ENCODE measurements around the gene SMPDL3A.
"Not testable (repeated sequence)": the region's sequence is repeated elsewhere in the genome, so short reads cannot be mapped to it uniquely, and the experiment has no call there.

The SMPDL3A gene, protein sequence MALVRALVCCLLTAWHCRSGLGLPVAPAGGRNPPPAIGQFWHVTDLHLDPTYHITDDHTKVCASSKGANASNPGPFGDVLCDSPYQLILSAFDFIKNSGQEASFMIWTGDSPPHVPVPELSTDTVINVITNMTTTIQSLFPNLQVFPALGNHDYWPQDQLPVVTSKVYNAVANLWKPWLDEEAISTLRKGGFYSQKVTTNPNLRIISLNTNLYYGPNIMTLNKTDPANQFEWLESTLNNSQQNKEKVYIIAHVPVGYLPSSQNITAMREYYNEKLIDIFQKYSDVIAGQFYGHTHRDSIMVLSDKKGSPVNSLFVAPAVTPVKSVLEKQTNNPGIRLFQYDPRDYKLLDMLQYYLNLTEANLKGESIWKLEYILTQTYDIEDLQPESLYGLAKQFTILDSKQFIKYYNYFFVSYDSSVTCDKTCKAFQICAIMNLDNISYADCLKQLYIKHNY

DNA sequence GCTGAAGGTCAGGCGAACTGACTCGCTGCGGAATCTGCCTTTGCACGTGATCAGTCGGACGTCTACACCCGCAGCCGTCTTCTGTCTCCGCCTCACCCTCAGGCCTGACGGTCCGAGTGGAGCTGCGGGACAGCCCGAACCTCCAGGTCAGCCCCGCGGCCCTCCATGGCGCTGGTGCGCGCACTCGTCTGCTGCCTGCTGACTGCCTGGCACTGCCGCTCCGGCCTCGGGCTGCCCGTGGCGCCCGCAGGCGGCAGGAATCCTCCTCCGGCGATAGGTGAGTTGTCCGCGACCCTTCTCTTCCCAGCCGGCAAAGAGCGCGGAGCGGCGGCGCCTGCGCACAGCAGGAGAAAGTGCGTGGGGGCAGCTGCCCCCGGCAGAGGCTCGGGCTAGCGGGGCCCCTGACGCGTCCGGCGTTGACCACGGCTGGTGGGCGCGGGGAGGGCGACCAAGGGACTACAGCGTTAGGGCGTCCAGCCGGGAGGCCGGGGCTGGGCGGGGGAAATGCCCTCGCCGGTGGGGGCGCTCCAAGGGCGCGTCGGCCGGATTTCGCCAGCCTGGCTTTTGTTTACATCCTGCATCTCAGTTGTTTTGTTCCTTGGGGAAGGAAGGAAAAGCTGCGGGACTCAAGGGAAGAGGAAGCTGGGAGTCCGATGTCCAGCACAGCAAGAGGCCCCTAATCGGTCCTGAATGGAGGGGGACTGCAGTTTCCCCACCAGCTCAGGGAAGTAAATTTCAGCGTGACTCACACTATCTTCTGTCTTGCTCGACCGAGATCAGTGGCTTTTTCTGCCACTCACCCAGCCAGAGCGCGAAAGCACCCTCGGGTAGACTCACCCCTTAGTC is at the start of gene SMPDL3A:
Gene SMPDL3A (plus strand): TSS at position 77 of the 846 bp plus-strand sequence. CDS start 89 bp downstream, at position 166.
- peaks cover 5% of the 10 kb centered on the region for H3K27me3 Mint-ChIP-seq
- peak within 1 kb of the TSS; percentile 89 for H3K4me3 Mint-ChIP-seq
- ATAC-seq (ENCODE audit: low read depth) (peak; percentile 73), DNase-seq (ENCODE audit: low spot score in 2 of 2) (peak; percentile 2 to 24)
- no peaks in the 10 kb centered on the region for H3K36me3 Mint-ChIP-seq
- peaks cover 14% of the 10 kb centered on the region for H3K4me1 Mint-ChIP-seq
- H3K27ac Mint-ChIP-seq = no peak within 1 kb of the TSS
- no peaks in the 10 kb centered on the region for H3K9me3 Mint-ChIP-seq

DNA sequence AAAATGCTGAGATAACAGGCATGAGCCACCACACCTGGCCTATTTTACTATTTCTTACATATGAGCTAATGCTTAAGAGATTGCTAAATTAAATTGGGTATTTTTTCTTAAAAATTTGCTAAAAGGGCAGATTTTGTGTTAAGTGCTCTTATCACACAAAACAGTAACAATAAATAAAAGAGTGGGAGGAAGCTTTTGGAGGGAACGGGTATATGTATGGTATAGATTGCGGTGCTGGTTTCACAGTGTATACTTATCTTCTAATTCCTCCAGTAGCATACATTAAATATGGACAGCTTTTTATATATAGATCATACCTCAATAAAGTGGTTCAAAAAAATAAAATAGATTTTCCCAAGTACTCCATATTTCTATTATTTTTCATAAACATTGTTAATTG is 49.0 kb upstream of the SMPDL3A start:
- Mint-ChIP-seq H3K27me3 (peaks cover 5% of the 10 kb centered on the region), H3K9me3 (no peaks in the 10 kb centered on the region), H3K36me3 (no peaks in the 10 kb centered on the region), H3K4me3 (no peak overlapping the region), H3K27ac (no peak overlapping the region), H3K4me1 (no peaks in the 10 kb centered on the region)
- ATAC-seq (ENCODE audit: low read depth) = no peak
- DNase-seq (ENCODE audit: low spot score in 2 of 2) = no peak

DNA sequence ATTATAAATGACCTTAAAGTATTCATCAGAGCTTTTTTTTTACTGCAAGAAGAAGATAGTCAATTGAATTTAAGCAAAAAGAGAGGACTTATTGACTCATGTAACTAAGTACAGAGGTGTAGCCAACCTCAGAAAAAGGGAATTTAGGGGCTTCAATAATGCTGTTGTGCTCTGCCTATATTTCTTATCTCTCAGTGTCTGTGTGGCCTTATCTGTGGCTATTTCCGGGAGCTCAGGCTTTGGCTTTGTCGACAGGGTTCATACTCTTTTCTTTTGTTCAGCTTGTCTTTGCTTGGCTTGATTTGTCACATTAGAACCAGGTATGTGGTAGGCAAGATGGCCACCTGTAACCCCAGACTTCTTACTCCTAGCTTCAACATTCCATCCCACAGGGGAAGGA is 48.1 kb upstream of the SMPDL3A start:
- Mint-ChIP-seq H3K9me3 (no peaks in the 10 kb centered on the region), H3K4me3 (no peak overlapping the region), H3K36me3 (no peaks in the 10 kb centered on the region), H3K4me1 (no peaks in the 10 kb centered on the region), H3K27me3 (peaks cover 5% of the 10 kb centered on the region), H3K27ac (no peak overlapping the region)
- DNase-seq (ENCODE audit: low spot score in 2 of 2) = no peak
- no peak for ATAC-seq (ENCODE audit: low read depth)

GRCh38 chr6:122744247-122744646 is 44.8 kb upstream of the SMPDL3A start:
- not testable (repeated sequence) for H3K27me3 Mint-ChIP-seq; ATAC-seq (ENCODE audit: low read depth); H3K27ac Mint-ChIP-seq; H3K9me3 Mint-ChIP-seq; H3K36me3 Mint-ChIP-seq; DNase-seq (ENCODE audit: low spot score in 2 of 2); H3K4me3 Mint-ChIP-seq
- peaks cover 10% of the 10 kb centered on the region for H3K4me1 Mint-ChIP-seq

DNA sequence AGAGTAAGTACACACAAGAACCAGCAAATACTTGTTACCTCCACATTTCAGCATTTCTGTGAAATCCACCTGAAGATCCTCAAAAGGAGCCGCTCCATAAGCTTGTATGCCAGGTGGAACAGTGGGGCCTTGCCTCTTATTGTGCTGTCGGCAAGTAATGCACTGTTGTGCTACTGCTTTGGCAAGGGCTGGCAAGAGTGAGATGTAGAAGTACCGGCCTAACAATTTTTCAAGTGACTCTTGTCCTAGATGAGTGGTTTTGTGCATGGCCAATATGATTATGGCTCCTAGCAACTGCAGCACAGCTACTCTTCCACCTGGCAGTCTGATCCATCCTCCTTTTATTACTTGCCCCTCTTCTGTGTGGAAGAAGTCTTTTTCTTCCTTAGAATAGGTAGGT is 44.2 kb upstream of the SMPDL3A start:
- not testable (repeated sequence) for H3K36me3 Mint-ChIP-seq; ATAC-seq (ENCODE audit: low read depth); H3K4me3 Mint-ChIP-seq; DNase-seq (ENCODE audit: low spot score in 2 of 2); H3K27ac Mint-ChIP-seq; H3K9me3 Mint-ChIP-seq; H3K27me3 Mint-ChIP-seq
- peaks cover 10% of the 10 kb centered on the region for H3K4me1 Mint-ChIP-seq

- peaks cover 4% of the 10 kb centered on the region for H3K9me3 Mint-ChIP-seq
- no peak overlapping the region for H3K27ac Mint-ChIP-seq
- peaks cover 21% of the 10 kb centered on the region for H3K4me1 Mint-ChIP-seq
- peaks cover 2% of the 10 kb centered on the region for H3K27me3 Mint-ChIP-seq
- ATAC-seq (ENCODE audit: low read depth) = no peak
- no peak for DNase-seq (ENCODE audit: low spot score in 2 of 2)
- no peak overlapping the region for H3K4me3 Mint-ChIP-seq
- H3K36me3 Mint-ChIP-seq = peaks cover 2% of the 10 kb centered on the region
Observed at GRCh38 chr6:122746688-122747087, 42.4 kb upstream of the SMPDL3A start.

DNA sequence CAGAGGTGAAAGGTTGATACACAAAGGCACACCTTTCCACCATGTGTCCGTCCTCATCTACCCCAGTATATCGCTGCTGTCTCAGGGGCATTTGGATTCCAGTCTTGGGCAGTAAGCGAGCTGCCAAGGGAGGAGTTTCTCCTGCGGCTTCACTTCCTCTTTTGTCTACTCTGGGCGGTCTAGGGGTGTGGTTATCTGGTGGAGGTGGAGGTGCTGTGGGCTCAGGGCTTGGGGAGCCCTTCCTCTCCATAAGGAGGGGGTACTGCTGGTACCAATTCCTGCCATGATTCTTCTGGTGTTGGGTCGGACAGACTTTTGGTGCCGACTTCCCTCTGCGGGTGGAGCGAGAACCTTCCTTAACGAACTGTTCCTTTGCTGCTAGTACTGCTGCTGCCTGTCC is 41.5 kb upstream of the SMPDL3A start:
- ATAC-seq (ENCODE audit: low read depth) (peak; percentile 53), DNase-seq (ENCODE audit: low spot score in 2 of 2) (peak; percentile 20 to 34)
- H3K4me3 Mint-ChIP-seq = no peak overlapping the region
- H3K36me3 Mint-ChIP-seq = peaks cover 2% of the 10 kb centered on the region
- no peak overlapping the region for H3K27ac Mint-ChIP-seq
- H3K4me1 Mint-ChIP-seq = peaks cover 23% of the 10 kb centered on the region
- H3K27me3 Mint-ChIP-seq = peaks cover 2% of the 10 kb centered on the region
- peaks cover 4% of the 10 kb centered on the region for H3K9me3 Mint-ChIP-seq

- not testable (repeated sequence) for ATAC-seq (ENCODE audit: low read depth); H3K27ac Mint-ChIP-seq; DNase-seq (ENCODE audit: low spot score in 2 of 2); H3K4me3 Mint-ChIP-seq; H3K36me3 Mint-ChIP-seq; H3K27me3 Mint-ChIP-seq; H3K9me3 Mint-ChIP-seq
- peaks cover 26% of the 10 kb centered on the region for H3K4me1 Mint-ChIP-seq
Observed at GRCh38 chr6:122748945-122749344, 40.1 kb upstream of the SMPDL3A start.

GRCh38 chr6:122749451-122750050 is 39.5 kb upstream of the SMPDL3A start:
- DNase-seq (ENCODE audit: low spot score in 2 of 2) (no peak), ATAC-seq (ENCODE audit: low read depth) (no peak)
- Mint-ChIP-seq H3K36me3 (peaks cover 2% of the 10 kb centered on the region), H3K27ac (no peak overlapping the region), H3K27me3 (no peaks in the 10 kb centered on the region), H3K4me3 (no peak overlapping the region), H3K4me1 (peaks cover 27% of the 10 kb centered on the region), H3K9me3 (peaks cover 4% of the 10 kb centered on the region)

GRCh38 chr6:122751326-122751725 is 37.7 kb upstream of the SMPDL3A start:
- peak; percentile 56 for ATAC-seq (ENCODE audit: low read depth)
- H3K9me3 Mint-ChIP-seq = peaks cover 4% of the 10 kb centered on the region
- peaks cover 2% of the 10 kb centered on the region for H3K36me3 Mint-ChIP-seq
- peaks cover 28% of the 10 kb centered on the region for H3K4me1 Mint-ChIP-seq
- H3K4me3 Mint-ChIP-seq = peak overlapping the region; percentile 63
- peak overlapping the region; percentile 64 for H3K27ac Mint-ChIP-seq
- H3K27me3 Mint-ChIP-seq = no peaks in the 10 kb centered on the region
- no peak for DNase-seq (ENCODE audit: low spot score in 2 of 2)

GRCh38 chr6:122752459-122752858 is 36.6 kb upstream of the SMPDL3A start:
- H3K4me3 Mint-ChIP-seq = no peak overlapping the region
- DNase-seq (ENCODE audit: low spot score in 2 of 2) = no peak
- no peak overlapping the region for H3K27ac Mint-ChIP-seq
- no peaks in the 10 kb centered on the region for H3K27me3 Mint-ChIP-seq
- ATAC-seq (ENCODE audit: low read depth) = no peak
- peaks cover 2% of the 10 kb centered on the region for H3K36me3 Mint-ChIP-seq
- peaks cover 4% of the 10 kb centered on the region for H3K9me3 Mint-ChIP-seq
- peaks cover 25% of the 10 kb centered on the region for H3K4me1 Mint-ChIP-seq

DNA sequence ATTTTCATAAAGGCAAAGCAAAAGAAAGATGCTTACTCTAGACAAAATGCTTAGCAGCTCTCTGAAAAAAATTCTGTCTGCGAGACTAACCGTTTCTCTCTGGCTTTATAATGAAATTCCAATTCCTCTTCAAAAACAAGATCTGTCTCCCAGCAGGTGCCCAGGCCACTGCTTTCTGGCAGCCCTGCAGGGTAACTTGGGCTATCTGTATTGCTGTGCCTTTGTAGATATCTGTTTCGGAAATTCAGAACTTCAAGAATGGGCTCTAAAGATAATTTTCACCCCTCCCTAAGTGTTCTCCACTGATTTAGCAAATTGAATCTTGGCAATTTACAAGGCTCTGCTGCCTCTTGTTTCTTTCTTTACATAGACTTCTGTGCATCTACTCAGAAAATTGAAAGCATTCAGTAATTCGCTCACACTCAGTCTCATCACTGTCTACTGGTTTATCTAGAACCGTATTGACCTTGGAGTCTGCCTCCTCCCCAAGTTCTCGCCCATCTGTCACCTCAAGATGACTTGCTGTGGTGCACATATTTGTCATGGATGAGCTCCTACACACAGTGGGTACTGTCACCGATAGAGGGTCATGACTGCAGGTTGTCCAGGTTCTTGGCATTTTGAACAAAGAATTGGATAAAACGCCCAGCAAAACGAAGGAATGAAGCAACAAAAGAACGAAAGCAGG is 35.9 kb upstream of the SMPDL3A start:
- Mint-ChIP-seq H3K36me3 (peaks cover under 1% of the 10 kb centered on the region), H3K4me3 (peak overlapping the region; percentile 67), H3K4me1 (peaks cover 19% of the 10 kb centered on the region), H3K27ac (no peak overlapping the region), H3K27me3 (no peaks in the 10 kb centered on the region), H3K9me3 (peaks cover 3% of the 10 kb centered on the region)
- DNase-seq (ENCODE audit: low spot score in 2 of 2) (no peak), ATAC-seq (ENCODE audit: low read depth) (no peak)

DNA sequence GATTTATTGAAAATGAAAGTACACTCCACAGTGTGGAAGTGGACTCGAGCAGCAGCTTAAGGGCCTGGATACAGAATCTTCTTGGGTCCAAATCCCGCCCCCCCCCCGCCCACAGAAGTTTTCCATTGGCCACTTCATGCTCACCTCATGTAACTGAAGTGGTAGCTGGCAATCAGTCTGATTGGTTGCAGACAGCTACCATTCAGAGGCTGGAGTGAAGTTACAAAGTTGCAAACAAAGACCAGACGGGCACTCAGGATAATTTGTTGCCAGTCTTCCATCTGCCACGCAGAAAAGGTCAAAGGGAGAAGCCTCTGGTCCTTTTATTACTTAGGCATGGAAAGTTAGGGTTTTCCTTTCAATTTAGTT is 35.4 kb upstream of the SMPDL3A start:
- Mint-ChIP-seq H3K4me1 (peaks cover 18% of the 10 kb centered on the region), H3K36me3 (no peaks in the 10 kb centered on the region), H3K9me3 (peaks cover 3% of the 10 kb centered on the region), H3K4me3 (peak overlapping the region; percentile 67), H3K27ac (no peak overlapping the region), H3K27me3 (no peaks in the 10 kb centered on the region)
- DNase-seq (ENCODE audit: low spot score in 2 of 2) (no peak), ATAC-seq (ENCODE audit: low read depth) (no peak)
